Testis (tissue), 3 donors: Measurements from ENCODE around the gene SHISA4. TPM values are rescaled to one million over a fixed set of nuclear protein-coding genes. Genes with fewer than 3 reads are reported as not detected.

Experiments used
- DNase-seq: peaks from one replicate; pipeline ENCODE4 v3.0.0-alpha.2; 2019
- H3K27ac ChIP-seq, 2 donors: fragments of 200-600 bp; sonication (generic); one replicate each; pipeline ENCODE4 v1.5.1; 2019
- H3K27me3 ChIP-seq: fragments of 200-600 bp; sonication (generic); one replicate; pipeline ENCODE4 v1.5.1; 2019
- H3K36me3 ChIP-seq: fragments of 200-600 bp; sonication (generic); one replicate; pipeline ENCODE4 v1.5.1; 2017; ENCODE audit warnings: low read depth; ENCODE audit errors: missing control alignments
- H3K4me1 ChIP-seq: fragments of 200-600 bp; sonication (generic); one replicate; pipeline ENCODE4 v1.5.1; 2019
- H3K4me3 ChIP-seq, 2 donors: fragments of 200-600 bp; sonication (generic); one replicate each; pipeline ENCODE4 v1.5.1; 2017 to 2019
- H3K9me3 ChIP-seq: fragments of 200-600 bp; sonication (generic); one replicate; pipeline ENCODE4 v1.5.1; 2017
- POLR2A ChIP-seq: fragments of 450-650 bp; IDR thresholded peaks from one replicate; pipeline ENCODE4 v1.6.1; 2017; ENCODE audit warnings: antibody characterized with exemption, mild to moderate bottlenecking, moderate library complexity
- WGBS, 2 donors: methylation state at CpG; one replicate each; pipeline ENCODE4 v1.1.5; 2018; 5-methylcytosine and 5-hydroxymethylcytosine counted together
- intact Hi-C: fragments of 100-400 bp; cut with DNase I; formaldehyde crosslinking; loops from one replicate; pipeline ENCODE4 v1.15.1; 2023; ENCODE audit warnings: low total_unique reads
- polyA plus RNA-seq: library from polyadenylated mRNA; stranded (reverse); fragments of 350-450 nt; fragmentation: Illumina TruSeq; extraction: RNeasy Lipid Tissue Mini Kit (QIAGEN cat#74804); gene quantifications from one replicate; pipeline ENCODE4 v1.2.3, GENCODE V29; 2014; ENCODE audit warnings: low read depth, low replicate concordance; ENCODE audit not compliant: insufficient read depth
- total RNA-seq, 2 donors: library from RNA; depleted of rRNA; stranded (reverse); fragments of >200 nt; gene quantifications; one replicate each; pipeline ENCODE4 v1.2.3, GENCODE V29; 2016
- TF ChIP-seq, protein P1 (sequence below), 3 experiments: fragments of 450-650 bp in 2 of 3; fragments of 200-600 bp in 1 of 3; sonication (generic) in 1 of 3; IDR thresholded peaks; one replicate each; pipeline ENCODE4 v1.5.1; 2016 to 2019; ENCODE audit warnings: antibody characterized with exemption in 3 of 3, mild to moderate bottlenecking in 2 of 3, moderate library complexity in 1 of 3

The SHISA4 gene
- total and polyA plus RNA-seq, 3 donors from 2014 or later, result 32.6 to 48.0 (median 45.5) TPM

DNA sequence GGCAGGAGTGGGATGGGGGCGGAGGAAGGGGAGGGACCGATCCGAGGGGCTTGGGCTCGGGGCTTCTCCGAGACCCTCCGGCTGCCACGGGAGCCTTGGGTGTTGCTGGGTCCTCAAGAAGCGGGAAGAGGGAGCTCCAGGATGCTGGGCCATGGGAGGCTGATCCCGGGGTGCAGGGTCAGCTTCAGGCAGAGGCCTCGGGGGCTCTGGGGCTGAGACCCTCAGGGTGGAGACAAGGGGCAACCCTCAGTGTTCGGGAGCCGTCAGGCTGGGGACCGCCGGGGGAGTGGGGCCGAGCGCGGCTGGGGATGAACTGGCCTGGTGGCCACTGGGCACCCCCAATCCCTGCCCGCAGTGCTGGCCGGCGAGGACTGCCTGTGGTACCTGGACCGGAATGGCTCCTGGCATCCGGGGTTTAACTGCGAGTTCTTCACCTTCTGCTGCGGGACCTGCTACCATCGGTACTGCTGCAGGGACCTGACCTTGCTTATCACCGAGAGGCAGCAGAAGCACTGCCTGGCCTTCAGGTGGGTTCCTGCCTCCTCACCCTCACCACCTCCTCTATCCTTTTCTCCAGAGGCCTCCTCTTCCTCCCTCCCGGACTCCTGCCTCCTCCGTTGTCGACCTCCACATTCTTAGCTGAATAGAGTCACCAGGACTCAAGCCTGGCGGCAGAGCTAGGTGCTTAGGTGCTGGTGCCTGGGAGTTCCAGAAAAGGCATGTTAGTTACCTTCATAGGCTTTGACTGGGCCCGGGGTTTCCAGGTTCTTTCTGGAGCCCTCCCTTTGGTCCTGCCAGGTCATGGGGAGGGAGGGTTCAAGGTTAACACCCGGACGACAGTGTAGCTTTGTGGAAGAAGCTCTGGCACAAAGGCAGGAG is 631 bp downstream of the SHISA4 start:
- H3K27me3 ChIP-seq, result no peaks in the 10 kb centered on the region
- TF ChIP-seq, protein P1, sequence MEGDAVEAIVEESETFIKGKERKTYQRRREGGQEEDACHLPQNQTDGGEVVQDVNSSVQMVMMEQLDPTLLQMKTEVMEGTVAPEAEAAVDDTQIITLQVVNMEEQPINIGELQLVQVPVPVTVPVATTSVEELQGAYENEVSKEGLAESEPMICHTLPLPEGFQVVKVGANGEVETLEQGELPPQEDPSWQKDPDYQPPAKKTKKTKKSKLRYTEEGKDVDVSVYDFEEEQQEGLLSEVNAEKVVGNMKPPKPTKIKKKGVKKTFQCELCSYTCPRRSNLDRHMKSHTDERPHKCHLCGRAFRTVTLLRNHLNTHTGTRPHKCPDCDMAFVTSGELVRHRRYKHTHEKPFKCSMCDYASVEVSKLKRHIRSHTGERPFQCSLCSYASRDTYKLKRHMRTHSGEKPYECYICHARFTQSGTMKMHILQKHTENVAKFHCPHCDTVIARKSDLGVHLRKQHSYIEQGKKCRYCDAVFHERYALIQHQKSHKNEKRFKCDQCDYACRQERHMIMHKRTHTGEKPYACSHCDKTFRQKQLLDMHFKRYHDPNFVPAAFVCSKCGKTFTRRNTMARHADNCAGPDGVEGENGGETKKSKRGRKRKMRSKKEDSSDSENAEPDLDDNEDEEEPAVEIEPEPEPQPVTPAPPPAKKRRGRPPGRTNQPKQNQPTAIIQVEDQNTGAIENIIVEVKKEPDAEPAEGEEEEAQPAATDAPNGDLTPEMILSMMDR (IDR thresholded peaks at IDR 0.05), result no peak
- no peak for TF ChIP-seq POLR2A
- no peaks in the 10 kb centered on the region for H3K36me3 ChIP-seq
- H3K27ac ChIP-seq, result peak overlapping the region in 1 of 2 donors; percentile 53
- peaks cover 29% of the 10 kb centered on the region for H3K4me1 ChIP-seq
- DNase-seq, result no peak
- 11 to 12% methylated on average over 18 to 31 of the region's 33 CpGs for WGBS, 2 donors
- no peaks in the 10 kb centered on the region for H3K9me3 ChIP-seq
- intact Hi-C loops, result no loop called here
- peak overlapping the region; percentile 67 to 69 for H3K4me3 ChIP-seq

DNA sequence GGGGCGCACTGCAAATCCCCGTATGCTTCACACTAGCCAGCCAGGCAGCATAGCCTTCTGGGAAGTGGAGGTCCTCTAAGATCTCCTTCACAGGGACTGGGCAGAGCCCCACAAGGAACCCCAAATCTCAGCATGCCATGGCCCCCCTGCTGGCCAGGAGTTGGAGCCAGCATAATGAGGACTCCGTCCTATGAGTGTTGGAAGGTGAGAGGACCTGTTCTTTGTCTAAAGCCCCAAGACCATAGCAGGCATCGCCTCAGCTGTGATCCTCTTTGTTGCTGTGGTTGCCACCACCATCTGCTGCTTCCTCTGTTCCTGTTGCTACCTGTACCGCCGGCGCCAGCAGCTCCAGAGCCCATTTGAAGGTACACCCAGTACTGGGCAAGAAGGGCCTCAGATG is 1.5 kb downstream of the SHISA4 start:
- intact Hi-C loops, result no loop called here

DNA sequence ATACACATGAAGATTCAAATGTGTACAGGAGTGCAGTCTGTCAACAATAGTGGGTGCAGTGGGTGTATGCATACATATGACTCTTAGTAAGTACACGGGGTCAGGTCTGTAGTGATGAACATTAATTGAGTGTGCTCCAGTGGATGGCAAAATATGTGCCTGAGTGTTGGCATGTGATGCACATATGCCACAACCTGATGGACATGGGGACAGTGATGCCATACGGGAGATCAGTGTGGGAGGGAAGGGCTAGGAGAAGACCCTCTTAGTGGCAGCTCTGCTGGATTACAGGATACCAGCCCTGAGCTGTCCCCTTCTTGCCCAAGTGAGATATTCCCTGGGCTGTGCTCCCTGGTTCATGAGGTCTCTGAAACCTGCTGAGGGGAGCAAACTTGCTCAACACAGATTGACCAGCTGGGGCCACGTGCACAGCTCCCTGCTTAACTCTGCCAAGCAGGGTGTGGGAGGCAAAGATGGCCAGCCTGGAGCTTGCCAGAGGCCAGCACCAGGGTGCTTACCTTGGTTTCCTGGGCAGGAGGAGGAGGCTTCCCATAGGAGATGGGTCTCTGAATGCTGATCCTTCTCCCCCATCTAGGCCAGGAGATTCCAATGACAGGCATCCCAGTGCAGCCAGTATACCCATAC is 2.2 kb downstream of the SHISA4 start:
- DNase-seq, result no peak
- no peak for TF ChIP-seq POLR2A
- intact Hi-C loops, result no loop called here
- Histone ChIP-seq H3K4me3 (no peak overlapping the region), H3K4me1 (peaks cover 13% of the 10 kb centered on the region), H3K36me3 (no peaks in the 10 kb centered on the region), H3K27ac (no peak overlapping the region), H3K9me3 (no peaks in the 10 kb centered on the region), H3K27me3 (no peaks in the 10 kb centered on the region)
- 66 to 87% methylated on average over 3 of the region's 3 CpGs for WGBS, 2 donors

More for the DNA sequence above, 1.5 kb downstream of the SHISA4 start:
- H3K4me1 ChIP-seq, result peaks cover 20% of the 10 kb centered on the region
- DNase-seq, result no peak
- H3K4me3 ChIP-seq, result no peak overlapping the region
- TF ChIP-seq POLR2A, result no peak
- TF ChIP-seq, protein P1 (IDR thresholded peaks at IDR 0.05), result no peak
- 91 to 92% methylated on average over 6 to 7 of the region's 7 CpGs for WGBS, 2 donors
- H3K27me3 ChIP-seq, result no peaks in the 10 kb centered on the region
- H3K9me3 ChIP-seq, result no peaks in the 10 kb centered on the region
- H3K27ac ChIP-seq, result no peak overlapping the region
- H3K36me3 ChIP-seq, result no peaks in the 10 kb centered on the region

DNA sequence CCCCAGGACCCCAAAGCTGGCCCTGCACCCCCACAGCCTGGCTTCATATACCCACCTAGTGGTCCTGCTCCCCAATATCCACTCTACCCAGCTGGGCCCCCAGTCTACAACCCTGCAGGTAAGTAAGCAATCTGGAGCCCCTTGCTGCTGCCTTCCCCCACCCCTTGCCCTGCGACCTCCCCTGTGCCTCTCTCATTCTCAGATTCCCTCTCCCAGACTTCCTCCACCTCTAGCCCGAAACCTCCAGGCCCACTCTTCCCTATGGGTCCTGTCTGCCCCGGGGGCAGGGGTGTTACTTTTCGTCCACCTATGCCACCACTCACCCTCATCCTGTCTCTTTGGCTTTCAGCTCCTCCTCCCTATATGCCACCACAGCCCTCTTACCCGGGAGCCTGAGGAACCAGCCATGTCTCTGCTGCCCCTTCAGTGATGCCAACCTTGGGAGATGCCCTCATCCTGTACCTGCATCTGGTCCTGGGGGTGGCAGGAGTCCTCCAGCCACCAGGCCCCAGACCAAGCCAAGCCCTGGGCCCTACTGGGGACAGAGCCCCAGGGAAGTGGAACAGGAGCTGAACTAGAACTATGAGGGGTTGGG is 2.9 kb downstream of the SHISA4 start:
- intact Hi-C loops, result no loop called here

More for the DNA sequence above, 2.9 kb downstream of the SHISA4 start:
- Histone ChIP-seq H3K9me3 (no peaks in the 10 kb centered on the region), H3K27me3 (no peaks in the 10 kb centered on the region), H3K4me1 (peaks cover 13% of the 10 kb centered on the region), H3K4me3 (no peak overlapping the region), H3K36me3 (no peaks in the 10 kb centered on the region), H3K27ac (no peak overlapping the region)
- no peak for DNase-seq
- TF ChIP-seq POLR2A, result no peak
- TF ChIP-seq, protein P1 (IDR thresholded peaks at IDR 0.05), result no peak
- 85 to 90% methylated on average over 5 of the region's 5 CpGs for WGBS, 2 donors
